Right lobe of liver (tissue), 4 donors: ENCODE results near the gene ANKRA2.

ENCODE experiments used
- POLR2A ChIP-seq: fragments of 450-650 bp; IDR thresholded peaks from one replicate; pipeline ENCODE4 v1.6.1; 2017; ENCODE audit warnings: antibody characterized with exemption, mild to moderate bottlenecking
- TF ChIP-seq, protein P1 (sequence below), 4 donors: fragments of 200-600 bp in 3 of 4; fragments of 450-650 bp in 1 of 4; IDR thresholded peaks; one replicate each; pipeline versions ENCODE4 v1.5.1 to v1.8.0; 2016 to 2022; ENCODE audit warnings: antibody characterized with exemption in 4 of 4, mild to moderate bottlenecking in 2 of 4
- donor health status: DM: no; HTN: no; CAD: no.
- donor health status: DM: no; HTN: no; CAD: no.
- donor health status: DM: no; HTN: yes; CAD: no.

DNA sequence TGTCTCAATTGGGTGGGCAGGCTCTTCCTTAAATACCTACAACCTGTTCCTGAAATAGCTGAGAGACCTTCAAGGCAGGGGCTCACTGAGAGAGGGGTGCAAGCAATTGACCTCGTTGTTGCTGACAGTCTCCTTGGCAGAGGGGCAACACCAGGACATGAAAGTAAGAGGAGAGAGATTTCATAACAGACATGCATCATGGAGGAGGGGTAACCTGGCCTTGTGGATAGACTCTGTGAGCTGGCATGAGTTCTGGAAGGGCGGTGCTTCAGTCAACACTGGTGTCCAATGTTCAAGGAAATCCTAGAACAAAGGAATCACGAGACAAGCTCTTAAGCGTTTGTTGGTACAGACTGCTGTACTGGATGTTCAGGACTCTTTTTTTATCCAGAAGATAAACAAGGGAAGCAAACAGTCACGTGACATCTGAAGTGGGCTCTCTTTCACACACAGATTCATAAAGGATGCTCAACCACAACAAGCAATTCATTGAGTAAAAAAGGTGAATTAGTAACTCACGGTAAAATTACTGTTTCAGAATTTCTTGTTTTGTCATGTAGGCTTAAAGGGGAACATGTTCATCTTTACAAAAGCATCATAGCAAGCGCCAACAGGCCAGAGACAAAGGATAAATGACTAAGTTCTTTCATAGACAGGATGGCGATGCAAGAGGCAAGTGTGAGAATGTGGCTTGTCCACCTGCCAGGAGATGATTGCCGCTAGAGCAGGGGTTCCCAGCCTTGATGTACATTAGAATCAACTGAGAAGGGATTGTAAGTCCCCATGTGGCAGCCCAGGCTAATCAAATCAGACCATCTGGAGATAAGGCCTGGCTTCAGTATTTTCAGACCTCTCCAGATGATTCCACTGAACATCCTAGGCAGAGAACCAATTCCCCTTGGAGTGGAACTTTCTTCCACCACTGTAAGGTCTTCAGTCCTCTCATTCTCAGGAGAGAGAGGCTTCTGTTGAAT, 20.7 kb downstream of the ANKRA2 start:
- TF ChIP-seq, protein P1, sequence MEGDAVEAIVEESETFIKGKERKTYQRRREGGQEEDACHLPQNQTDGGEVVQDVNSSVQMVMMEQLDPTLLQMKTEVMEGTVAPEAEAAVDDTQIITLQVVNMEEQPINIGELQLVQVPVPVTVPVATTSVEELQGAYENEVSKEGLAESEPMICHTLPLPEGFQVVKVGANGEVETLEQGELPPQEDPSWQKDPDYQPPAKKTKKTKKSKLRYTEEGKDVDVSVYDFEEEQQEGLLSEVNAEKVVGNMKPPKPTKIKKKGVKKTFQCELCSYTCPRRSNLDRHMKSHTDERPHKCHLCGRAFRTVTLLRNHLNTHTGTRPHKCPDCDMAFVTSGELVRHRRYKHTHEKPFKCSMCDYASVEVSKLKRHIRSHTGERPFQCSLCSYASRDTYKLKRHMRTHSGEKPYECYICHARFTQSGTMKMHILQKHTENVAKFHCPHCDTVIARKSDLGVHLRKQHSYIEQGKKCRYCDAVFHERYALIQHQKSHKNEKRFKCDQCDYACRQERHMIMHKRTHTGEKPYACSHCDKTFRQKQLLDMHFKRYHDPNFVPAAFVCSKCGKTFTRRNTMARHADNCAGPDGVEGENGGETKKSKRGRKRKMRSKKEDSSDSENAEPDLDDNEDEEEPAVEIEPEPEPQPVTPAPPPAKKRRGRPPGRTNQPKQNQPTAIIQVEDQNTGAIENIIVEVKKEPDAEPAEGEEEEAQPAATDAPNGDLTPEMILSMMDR (IDR thresholded peaks at IDR 0.05) = no peak
- TF ChIP-seq POLR2A = no peak
